Left cardiac atrium (tissue), 4 donors: ENCODE measurements around the gene RYR1. TPM values are rescaled to one million over a fixed set of nuclear protein-coding genes. Genes with fewer than 3 reads are reported as not detected.
"Not testable (repeated sequence)": the region's sequence is repeated elsewhere in the genome, so short reads cannot be mapped to it uniquely, and the experiment has no call there.

Source experiments
- ATAC-seq, 2 donors: fragments of 200-7000 bp; cut with Tn5 transposase; one replicate each; pipeline ENCODE4 v1.9.1; 2020; ENCODE audit warnings: mild to moderate bottlenecking in 2 of 2, moderate library complexity in 2 of 2
- DNase-seq: peaks from one replicate; pipeline ENCODE4 v3.0.0-alpha.2; 2020
- intact Hi-C, 2 donors: fragments of 100-400 bp; cut with DNase I; formaldehyde crosslinking; loops; one replicate each; pipeline versions ENCODE4 v1.14.1 to v1.15.1; 2022 to 2023
- total RNA-seq, 2 donors: library from RNA; stranded (reverse); fragmentation: NEBNext Ultra II Directional; extraction: Animal tissue kit (Norgen Biotek cat#: 25700); gene quantifications; one replicate each; pipeline ENCODE4 v1.2.1, GENCODE V29; 2021
- donor health status: DM: no; HTN: yes; CAD: no.
- donor health status: DM: no; HTN: yes; CAD: no; lungs with severe emphysema.
- donor health status: DM: yes; HTN: yes; CAD: no.
- donor health status: Dilated cardiomyopathy.

The RYR1 gene
- total RNA-seq, 2 donors from 2014 or later = 1.3 to 3.0 TPM

DNA sequence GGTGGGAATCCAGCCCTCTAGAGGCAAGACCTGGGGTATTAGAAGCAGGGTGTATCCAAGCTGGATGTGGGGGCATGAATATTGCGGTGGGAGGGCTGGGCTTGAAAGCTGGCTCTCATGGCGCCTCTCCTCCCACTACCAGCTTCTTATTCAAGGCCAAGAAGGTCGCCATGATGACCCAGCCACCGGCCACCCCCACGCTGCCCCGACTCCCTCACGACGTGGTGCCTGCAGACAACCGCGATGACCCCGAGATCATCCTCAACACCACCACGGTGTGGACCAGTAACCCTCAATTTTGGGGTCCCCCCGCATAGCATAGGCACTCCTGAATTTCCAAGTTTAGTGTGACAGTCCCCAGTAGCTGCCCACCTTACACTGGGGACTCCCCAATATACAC is 41.7 kb downstream of the RYR1 start:
- no peak for ATAC-seq
- DNase-seq = no peak
- intact Hi-C loops = no loop called here

DNA sequence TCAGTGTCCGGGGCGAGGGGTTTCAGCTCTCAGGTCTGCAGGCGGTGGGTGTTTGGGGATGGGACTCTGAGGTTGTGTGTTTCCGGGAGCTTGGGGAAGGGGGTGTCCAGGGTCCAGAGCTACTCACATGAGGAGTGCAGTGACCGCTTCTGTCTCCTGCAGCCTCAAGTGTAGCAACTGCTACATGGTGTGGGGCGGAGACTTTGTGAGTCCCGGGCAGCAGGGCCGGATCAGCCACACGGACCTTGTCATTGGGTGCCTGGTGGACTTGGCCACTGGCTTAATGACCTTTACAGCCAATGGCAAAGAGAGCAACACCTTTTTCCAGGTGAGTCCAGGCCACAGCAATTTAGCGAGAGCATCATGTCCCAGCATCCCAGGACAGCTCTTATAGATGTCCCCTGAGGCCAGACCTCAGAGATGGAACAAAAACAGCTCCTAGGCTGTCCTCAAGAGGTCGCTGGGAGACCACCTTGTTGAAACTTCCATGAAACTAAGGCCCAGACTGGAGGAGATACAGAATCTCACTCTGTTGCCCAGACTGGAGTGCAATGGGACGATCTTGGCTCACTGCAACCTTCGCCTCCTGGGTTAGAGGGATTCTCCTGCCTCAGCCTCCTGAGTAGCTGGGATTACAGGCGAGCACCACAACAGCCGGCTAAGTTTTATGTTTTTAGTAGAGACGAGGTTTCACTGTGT is 44.9 kb downstream of the RYR1 start:
- ATAC-seq (no peak), DNase-seq (no peak)
- intact Hi-C loops = no loop called here

DNA sequence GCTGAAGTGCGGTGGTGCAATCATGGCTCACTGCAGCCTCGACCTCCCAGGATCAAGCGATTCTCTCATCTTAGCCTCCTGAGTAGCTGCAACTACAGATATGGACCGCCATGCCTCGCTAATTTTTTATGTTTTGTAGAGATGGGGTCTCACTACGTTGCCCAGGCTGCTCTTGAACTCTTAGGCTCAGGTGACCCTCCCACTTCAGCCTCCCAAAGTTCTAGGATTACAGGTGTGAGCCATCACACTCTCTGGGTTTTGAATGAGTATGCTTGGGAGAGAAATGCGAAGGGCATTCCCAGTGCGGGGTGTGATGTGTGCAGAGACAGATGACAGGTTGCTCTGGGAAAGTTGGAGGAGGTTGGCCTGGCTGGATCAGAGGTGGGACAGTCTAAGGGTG is 49.0 kb downstream of the RYR1 start:
- DNase-seq (no peak), ATAC-seq (no peak)
- intact Hi-C loops = no loop called here

DNA sequence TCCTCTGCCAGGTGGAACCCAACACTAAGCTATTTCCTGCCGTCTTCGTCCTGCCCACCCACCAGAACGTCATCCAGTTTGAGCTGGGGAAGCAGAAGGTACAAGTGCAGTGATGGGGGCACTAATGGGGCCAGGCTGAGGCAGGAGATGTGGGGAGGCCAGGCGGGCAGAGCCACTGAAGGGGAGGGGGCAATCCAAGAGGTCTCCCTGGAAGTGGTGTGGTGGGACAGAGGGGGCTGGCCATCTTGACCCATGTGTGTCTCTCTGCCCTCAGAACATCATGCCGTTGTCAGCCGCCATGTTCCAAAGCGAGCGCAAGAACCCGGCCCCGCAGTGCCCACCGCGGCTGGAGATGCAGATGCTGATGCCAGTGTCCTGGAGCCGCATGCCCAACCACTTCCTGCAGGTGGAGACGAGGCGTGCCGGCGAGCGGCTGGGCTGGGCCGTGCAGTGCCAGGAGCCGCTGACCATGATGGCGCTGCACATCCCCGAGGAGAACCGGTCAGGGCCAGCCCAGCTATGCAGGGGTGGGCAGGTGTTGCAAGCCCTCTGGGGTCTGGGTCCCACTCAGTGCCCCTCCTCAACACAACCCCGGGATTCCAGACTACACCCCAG is 49.6 kb downstream of the RYR1 start:
- no peak for ATAC-seq
- DNase-seq = no peak
- intact Hi-C loops = no loop called here

DNA sequence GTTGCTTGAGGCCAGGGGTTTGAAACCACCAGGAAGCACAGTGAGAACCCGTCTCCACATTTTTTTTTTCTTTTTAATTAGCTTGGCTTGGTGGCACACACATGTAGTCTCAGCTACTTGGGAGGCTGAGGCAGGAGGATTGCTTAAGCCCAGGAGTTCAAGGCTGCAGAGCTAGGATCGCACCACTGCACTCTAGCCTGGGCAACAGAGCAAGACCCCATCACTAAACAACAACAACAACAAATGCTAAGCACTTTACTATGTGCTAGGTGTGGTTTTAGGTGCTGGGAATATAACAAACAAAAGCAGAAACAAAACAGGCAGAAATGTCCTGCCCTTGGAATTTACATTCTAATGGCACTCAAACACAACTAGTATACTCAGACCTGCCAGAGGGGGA is 51.3 kb downstream of the RYR1 start:
- DNase-seq = no peak
- no peak for ATAC-seq
- intact Hi-C loops = no loop called here

DNA sequence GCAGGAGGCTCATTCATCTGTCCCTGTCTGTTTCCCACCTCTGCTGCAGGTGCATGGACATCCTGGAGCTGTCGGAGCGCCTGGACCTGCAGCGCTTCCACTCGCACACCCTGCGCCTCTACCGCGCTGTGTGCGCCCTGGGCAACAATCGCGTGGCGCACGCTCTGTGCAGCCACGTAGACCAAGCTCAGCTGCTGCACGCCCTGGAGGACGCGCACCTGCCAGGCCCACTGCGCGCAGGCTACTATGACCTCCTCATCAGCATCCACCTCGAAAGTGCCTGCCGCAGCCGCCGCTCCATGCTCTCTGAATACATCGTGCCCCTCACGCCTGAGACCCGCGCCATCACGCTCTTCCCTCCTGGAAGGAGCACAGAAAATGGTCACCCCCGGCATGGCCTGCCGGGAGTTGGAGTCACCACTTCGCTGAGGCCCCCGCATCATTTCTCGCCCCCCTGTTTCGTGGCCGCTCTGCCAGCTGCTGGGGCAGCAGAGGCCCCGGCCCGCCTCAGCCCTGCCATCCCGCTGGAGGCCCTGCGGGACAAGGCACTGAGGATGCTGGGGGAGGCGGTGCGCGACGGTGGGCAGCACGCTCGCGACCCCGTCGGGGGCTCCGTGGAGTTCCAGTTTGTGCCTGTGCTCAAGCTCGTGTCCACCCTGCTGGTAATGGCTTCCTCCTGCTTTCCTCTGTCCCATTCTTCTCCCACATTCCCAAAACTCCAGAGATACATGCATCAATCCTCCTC is 52.2 kb downstream of the RYR1 start:
- ATAC-seq = no peak
- DNase-seq = no peak
- intact Hi-C loops = no loop called here

DNA sequence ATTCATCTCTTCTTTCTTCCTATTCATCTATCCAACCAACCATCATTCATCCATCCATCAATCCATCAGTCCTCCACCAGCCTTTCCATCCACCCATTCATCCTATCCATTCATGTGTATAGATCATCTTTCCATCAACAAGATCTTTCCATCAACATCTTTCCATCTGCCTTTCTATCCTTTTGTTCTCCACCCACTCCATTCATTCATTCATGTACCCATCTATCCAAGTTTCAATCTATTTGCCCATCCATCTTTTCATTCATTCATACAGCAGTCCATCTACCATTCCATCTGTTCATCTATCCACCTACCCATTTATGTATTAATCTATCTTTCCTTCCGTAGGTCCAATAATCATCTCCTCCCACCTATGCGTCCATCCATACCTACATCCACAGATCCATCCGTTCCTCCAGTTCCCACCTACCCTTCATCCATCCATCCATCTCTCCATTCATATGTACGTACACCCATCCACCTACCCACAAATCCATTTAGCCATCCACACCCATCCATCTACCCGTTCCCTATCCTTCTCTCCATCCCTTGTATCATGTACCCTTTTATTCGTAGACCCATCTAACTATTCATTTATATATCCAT is 53.3 kb downstream of the RYR1 start:
- DNase-seq (no peak), ATAC-seq (no peak)
- intact Hi-C loops = no loop called here

DNA sequence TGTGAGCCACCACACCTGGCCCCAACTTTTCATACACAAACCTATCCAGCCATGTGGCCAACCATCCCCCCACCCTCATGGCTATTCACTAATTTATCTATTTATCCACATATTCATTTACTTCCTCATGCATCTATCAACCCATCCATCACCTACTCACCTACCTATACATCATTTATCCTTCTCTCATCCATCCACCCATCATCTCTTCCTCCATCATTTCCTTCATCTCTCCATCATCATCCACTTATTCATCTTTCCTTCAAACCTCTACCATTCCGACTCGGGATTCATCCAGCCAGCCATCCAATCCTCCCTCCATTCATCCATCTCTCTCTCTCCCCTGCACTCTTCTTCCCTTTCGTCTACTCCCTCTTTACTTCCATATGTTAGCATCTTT is 54.6 kb downstream of the RYR1 start:
- DNase-seq = no peak
- intact Hi-C loops = no loop called here

DNA sequence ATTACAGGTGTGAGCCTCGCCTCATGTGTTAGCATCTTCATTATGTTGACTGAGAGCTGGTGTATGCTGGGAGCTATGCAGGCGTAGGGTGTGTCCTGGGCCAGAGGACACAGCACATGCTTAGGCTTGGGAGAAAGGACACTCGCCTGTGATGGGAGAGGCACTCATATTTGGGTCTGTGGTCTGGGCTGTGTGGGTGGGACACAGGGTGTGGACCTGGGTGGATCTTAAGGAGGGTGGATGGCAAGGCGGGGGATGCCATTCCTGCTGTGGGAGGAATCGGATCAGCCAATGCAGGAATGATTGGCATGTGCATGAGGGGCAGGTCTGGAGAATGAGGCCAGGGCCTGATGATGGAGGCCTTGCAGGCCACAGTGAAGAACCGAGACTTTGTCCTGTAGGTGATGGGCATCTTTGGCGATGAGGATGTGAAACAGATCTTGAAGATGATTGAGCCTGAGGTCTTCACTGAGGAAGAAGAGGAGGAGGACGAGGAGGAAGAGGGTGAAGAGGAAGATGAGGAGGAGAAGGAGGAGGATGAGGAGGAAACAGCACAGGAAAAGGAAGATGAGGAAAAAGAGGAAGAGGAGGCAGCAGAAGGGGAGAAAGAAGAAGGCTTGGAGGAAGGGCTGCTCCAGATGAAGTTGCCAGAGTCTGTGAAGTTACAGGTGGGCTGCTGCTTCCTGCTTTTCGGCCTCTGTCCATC is 55.4 kb downstream of the RYR1 start:
- intact Hi-C loops = no loop called here
- ATAC-seq (no peak), DNase-seq (no peak)

More for the DNA sequence above, 54.6 kb downstream of the RYR1 start:
- no peak for ATAC-seq

DNA sequence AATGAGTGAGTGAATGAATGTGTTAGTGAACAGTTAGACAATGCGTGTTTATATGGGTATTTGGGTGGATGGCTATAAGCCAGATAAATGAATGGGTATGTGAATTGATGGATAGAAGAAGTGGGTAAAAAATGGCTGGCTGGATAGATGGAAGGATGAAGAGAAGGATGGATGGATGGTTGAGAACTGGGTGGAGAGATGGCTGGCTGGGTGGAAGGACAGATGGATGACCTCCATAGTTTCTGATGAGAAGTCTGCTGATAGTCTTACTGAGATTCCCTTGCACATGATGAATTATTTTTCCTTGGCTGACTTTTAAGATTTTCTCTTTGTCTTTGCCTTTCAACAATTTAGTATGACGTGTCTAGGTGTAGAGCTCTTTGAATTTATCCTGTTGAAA is 57.4 kb downstream of the RYR1 start:
- ATAC-seq (no peak), DNase-seq (no peak)
- intact Hi-C loops = no loop called here

DNA sequence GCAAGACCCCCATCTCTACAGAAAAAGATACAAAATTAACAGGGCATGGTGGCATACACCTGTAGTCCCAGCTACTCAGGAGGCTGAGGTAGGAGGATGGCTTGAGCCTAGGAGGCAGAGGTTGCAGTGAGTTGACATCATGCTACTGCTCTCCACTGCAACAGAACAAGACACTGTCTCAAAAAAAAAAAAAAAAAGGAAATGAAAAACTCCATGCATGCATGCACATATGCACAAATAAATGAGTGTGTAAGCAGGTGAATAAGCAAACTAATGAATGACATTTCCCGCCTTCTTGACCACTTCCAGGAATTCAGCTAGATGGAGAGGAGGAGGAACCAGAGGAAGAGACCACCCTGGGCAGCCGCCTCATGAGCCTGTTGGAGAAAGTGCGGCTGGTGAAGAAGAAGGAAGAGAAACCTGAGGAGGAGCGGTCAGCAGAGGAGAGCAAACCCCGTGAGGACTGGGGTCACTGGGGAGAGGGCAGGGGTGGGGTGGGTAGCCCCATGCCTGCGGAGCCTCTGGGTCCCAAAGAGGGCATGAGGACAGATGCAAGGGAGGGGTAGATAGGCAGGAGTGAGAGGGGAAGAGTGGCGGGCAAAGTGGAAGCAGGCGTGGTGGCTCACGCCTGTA is 58.8 kb downstream of the RYR1 start:
- intact Hi-C loops = no loop called here
- no peak for ATAC-seq
- DNase-seq = no peak

DNA sequence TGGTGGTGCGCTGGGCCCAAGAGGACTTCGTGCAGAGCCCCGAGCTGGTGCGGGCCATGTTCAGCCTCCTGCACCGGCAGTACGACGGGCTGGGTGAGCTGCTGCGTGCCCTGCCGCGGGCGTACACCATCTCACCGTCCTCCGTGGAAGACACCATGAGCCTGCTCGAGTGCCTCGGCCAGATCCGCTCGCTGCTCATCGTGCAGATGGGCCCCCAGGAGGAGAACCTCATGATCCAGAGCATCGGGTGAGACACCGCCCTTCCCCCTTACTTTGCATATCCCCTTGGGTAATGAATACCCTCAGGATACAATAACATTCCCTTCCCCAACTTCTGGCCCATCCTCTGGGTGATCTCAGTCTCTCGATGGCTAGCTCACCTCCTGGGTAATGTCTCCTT is 60.9 kb downstream of the RYR1 start:
- DNase-seq = no peak
- intact Hi-C loops = no loop called here

DNA sequence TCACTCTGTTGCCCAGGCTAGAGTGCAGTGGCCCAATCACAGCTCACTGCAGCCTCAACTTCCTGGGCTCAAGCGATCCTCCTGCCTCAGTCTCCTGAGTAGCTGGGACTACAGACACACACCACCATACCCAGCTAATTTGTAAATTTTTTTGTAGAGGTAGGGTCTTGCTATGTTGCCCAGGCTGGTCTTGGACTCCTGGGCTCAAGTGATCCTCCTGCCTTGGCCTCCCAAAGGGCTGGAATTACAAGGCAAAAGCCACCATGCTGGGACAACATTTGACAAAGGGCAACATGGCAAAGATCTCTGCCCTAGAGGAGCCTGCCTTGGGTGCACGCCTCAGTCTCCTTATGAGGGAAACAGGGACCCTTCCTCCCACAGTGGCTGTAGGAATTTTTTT is 61.9 kb downstream of the RYR1 start:
- DNase-seq, ATAC-seq, intact Hi-C loops: not testable (repeated sequence)

More for the DNA sequence above, 60.9 kb downstream of the RYR1 start:
- no peak for ATAC-seq

DNA sequence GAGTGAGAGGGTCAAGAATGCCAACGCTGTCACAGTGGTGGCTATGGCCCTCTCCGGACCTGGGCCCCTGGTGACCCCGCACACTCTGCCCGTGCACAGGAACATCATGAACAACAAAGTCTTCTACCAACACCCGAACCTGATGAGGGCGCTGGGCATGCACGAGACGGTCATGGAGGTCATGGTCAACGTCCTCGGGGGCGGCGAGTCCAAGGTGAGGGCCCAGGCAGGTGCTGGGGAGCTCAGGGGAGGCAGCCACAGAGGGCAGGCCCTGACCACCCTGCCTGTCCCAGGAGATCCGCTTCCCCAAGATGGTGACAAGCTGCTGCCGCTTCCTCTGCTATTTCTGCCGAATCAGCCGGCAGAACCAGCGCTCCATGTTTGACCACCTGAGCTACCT is 62.6 kb downstream of the RYR1 start:
- DNase-seq = no peak
- ATAC-seq = no peak
- intact Hi-C loops = no loop called here

DNA sequence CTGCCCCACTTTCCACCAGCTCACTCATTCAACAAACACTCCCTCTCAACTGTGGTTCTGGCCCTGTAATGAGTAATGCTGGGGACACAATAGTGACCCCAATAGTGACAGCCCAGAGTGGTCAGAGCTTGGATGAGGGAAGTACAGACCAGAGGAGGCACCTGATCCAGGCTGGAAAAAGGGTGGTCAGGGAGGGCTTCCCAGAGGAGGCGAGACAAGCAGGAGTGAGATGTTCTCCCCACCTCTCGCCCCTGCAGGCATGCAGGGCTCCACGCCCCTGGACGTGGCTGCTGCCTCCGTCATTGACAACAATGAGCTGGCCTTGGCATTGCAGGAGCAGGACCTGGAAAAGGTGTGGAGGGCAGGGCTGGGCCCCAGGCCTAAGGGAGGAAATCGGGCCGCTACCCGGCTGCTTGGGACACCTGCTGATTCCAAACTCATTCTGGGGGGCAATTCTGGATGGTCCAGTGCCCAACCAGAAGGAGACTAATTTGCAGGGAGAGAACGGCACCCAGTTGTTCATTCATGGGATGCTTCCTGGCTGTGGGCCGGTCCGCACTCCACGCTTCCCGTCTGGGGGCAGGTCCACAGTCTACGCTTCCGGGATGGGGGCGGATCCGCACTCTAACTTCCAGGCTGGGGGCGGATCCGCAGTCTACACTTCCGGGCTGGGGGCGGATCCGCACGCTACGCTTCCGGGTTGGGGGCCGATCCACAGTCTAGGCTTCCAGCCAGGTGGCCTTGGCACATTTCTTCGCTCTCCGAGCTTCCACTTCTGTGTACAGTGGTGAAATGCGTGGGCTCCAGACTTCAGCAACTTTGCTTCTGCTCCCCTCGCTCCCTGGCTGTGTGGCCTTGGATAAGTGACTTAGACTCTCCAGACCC is 63.4 kb downstream of the RYR1 start:
- ATAC-seq (peak; percentile 58 to 70), DNase-seq (no peak)
- intact Hi-C loops = no loop called here

DNA sequence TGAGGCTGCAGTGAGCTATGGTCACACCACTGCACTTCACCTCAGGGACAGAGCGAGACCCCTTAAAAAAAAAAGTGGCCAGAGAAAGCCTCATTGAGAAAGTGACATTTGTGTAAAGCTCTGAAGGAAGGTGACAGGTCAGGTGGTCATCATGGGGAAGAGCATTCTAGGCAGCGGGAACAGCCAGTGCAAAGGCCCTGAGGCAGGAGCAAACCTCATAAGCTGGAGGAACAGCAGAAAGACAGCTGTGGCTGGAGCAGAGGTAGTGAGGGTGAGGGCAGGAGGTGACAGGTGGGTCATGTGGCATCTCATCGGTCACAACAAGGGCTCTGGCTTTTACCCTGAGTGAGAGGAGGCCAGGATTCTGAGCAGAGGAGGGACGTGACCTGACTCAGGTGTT is 64.4 kb downstream of the RYR1 start:
- DNase-seq = no peak
- intact Hi-C loops = no loop called here
- no peak for ATAC-seq

DNA sequence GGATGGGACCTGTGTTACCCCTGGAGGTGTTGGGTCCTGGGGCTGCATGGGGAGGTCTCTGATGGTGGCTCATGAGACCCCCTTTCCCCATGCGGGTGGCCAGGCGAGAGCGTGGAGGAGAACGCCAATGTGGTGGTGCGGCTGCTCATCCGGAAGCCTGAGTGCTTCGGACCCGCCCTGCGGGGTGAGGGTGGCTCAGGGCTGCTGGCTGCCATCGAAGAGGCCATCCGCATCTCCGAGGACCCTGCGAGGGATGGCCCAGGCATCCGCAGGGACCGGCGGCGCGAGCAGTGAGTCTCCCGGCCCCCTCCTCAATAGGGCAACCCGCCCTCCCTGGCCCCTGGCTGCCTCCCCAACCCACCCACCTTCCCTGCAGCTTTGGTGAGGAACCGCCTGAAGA is 66.0 kb downstream of the RYR1 start:
- no peak for DNase-seq
- intact Hi-C loops = no loop called here
- no peak for ATAC-seq

DNA sequence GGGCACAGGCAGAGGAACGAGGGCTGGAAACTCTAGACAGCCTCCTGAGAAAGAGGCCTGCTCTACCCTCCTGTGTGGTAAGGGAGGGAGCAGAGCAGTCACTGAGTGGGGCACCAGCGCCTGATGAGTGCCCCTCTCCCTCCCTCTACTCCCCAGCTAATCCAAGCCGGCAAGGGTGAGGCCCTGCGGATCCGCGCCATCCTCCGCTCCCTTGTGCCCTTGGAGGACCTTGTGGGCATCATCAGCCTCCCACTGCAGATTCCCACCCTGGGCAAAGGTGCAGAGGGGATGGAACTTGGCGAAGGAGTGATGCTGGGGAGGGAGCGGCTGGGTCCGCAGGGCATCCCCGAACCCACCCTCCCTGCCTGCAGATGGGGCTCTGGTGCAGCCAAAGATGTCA is 67.0 kb downstream of the RYR1 start:
- no peak for ATAC-seq
- intact Hi-C loops = no loop called here

More for the DNA sequence above, 67.0 kb downstream of the RYR1 start:
- no peak for DNase-seq
